GM19395 (cell line): ENCODE data around the gene EPN2.
"Not testable (repeated sequence)": the region's sequence is repeated elsewhere in the genome, so short reads cannot be mapped to it uniquely, and the experiment has no call there.

Experiments used
- ATAC-seq: cut with Tn5 transposase; IDR thresholded peaks from one replicate; pipeline ENCODE4 v1.9.1; 2021; ENCODE audit warnings: mild to moderate bottlenecking, moderate library complexity; ENCODE audit not compliant: unreplicated experiment

Gene EPN2

DNA sequence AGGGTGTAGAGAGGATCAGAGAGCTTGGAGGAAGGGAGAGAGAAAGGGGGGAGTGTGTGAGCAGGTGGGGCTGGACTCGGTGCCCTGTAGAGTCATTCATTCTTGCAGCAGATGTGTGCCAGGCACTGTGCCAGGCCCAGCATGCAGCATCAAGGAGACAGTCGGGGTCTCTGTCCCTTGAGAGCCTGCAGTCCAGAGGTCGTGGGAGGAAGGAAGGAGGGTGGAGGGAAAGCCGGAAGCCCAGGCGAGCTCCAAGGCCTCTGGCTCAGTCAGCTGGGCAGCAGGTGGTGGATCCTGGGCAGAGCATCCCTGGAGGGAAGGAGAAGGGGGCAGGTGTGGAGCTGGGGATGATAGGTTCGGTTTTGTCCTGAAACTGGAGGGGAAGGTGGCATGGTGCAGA is 27.5 kb downstream of the EPN2 start:
- no peak for ATAC-seq

DNA sequence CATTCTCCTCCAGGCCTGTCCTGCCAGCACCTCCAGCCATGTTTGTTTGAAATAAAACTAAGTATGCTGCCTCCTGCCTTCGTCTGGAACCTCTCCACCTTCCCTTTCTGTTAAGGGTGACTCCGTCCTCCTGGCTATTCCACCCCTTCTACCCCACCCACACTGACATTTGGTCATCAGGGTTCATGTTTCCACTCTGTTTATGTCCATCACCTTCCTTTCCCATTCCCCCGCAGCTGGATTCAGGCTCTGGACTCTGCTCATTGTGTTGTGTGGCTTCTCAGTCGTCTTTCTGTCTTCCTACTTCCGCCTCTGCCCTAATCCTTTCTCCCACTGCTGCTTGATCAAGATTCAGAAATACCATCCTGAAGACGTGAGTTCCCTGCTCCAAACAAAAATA is 28.6 kb downstream of the EPN2 start:
- no peak for ATAC-seq

DNA sequence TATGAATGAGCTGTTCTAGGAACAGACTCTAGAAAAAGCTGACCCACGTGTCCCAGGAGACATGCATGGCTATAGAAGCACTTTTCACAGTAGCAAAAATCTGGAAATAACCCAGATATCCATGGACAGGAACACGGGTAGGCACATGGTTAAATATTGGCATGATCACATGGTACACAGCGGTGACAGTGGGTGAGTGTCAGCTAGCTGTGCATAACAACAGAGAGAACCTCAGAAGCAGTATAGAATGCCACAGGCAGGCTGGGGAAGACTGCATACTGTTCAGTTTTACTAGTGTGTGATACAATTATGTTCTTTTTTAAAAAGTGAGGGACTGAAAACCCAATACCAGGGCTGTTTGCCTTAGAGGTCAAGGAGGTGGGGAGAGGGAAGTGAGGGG is 31.4 kb downstream of the EPN2 start:
- ATAC-seq: no peak

DNA sequence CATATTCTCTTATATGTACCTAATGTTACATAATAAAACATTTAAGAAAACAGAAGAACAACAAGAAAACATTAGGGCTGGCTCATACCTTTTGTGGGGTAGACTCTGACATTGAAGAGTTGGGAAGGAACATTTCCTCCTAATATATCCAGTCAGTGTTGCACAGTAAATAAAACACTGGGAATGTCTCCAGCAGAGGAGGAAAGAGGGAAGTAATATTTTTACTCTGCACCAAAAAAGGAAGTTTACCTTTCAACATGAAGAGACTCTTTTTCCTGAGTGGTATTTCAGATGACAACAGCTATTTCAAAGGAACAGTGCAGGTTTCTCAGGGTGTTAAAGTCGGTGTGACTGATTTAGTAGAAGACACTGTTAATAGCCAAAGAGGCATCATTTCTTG is 31.9 kb downstream of the EPN2 start:
- ATAC-seq: no peak

DNA sequence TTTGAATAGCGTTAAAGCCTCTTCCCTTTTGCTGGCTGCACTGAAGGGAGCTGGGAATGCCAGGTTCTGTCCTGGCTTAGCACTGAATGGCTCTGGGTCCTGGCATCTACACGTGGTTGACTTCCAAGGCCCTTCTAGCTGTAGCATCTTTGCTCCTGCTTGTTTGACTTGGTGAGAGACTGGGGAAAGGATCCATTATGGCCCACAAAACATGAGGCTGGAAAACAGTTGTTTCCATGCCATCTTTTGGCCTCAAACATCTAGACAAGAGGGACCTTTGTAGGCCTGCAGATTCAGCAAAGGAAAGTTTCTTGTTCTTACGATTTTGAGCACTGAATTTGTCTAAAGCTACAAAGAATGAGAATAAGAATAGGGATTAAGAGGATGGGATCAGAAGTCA is 32.5 kb downstream of the EPN2 start:
- ATAC-seq: no peak

DNA sequence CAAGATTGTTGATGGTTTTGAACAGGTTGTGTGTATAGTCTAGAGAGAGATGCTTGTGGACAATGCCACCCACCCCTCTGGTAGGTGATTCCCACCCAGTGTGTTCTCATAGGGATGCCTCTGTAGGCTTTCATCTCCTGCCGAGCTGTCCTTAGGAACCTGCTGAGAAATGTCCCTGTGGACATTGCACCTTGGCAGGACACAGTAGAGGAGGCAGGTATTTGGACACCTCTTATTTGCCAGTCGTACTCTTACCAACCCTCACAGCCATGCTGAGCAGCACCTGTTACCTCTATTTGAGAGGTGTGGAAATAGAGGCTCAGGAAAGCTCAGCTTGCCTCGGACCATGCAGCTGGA is 33.2 kb downstream of the EPN2 start:
- no peak for ATAC-seq

DNA sequence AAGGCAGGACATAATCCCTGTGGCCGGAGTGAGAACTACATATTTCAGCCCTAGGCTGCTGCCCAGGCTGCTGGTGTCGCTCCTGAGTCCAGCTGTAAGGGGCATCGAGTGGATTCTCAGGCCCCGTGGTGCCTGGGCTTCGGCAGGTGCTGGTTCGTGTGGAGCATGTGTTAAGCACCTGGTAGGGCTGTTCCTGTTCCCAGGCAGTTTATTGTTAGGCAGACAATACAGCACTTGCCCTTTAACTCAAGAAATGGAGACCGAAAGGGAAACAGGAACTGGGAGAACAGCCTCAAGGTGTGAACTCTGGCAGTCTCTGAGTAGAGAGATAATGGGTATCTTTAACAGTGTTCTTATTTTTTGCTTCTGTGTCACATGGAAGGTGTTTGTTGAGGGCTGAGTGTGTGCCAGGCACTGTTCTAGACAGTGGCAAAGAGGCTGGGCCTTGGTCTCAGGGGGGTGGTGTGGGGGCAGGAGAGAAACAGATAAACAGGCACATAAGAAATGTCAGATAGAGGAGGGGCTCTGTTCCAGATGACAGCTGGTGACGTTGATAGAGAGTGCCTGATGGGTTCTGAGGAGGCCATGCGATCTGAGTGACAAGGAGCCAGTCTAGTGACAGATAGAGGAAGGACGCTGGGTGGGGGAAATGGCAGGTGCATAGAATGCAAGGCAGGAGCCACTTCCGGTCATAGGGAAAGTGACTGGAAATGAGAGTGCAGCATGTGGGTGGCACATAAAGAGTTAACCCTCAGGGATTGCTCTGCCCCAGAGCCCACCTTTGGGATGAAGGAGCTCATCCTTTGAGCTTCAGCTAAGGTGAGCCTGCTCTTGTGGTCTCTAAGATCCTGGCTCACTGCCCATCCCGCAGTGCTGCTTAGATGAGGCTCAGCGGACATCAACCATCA is 33.8 kb downstream of the EPN2 start:
- ATAC-seq: peak; percentile 84

DNA sequence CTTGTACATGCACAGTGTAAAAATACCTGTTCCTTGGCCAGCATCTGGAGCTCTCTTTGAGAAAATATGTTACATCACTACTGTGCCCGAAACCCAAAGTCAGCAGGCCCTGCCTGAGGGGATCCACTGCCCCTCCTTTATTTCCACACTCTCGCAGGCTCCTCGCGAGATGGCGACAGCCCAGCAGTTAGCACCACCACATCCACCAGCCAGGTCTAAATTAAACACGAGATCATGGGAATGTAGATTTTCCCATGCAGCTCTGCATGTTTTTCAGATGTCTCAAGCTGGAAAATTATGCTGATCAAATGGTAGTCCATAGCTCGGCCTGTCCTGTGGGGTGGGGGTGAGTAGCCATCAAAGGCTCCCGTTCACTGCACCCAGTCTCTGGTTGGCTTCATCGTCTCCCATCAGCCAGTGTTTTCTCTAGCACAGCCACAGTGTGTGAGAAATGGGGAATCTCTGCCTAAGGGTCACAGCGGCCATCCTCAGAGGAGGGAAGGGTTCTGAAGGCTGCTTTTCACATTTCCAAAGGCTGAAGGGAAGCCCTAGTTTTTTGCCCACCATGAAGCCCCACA is 34.7 kb downstream of the EPN2 start:
- ATAC-seq: no peak

DNA sequence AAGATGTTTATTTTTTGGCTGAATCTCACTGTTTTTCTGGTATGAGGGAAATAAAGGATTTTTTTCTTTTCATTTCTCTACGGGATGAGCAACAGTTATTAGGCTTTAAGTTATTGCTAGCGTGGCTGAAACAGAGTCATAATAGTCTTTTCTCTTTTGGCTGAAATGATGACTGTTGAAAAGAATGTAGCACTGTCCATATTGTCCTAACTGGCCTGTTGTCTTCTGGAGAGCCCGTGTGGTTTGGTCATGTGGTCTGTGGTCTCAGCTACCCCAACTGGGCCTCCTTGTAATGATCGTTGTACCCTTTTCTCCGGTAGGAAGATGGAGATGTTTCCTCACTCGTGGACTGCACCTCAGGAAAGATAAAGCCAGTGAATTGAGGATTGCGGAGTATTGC is 36.6 kb downstream of the EPN2 start:
- no peak for ATAC-seq

DNA sequence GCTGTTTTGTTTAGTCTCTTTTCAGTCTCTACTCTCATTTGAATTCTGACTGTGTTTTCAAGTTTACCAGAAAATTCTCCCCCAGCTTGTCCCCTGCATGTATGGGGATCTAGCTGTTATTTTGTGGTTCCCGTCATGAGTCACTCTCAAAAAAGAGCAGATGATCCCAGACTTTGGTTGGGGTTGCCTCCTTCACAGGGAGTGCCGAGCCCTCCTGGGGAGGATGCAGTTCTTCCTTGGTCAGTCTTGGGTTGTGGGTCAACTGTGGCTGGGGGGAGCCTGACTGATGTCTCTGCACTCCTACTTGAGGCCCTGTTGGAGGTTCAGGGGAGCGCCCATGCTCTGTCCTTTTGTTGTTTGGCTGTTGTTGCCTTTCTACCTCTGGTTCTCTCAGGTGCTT is 37.7 kb downstream of the EPN2 start:
- no peak for ATAC-seq

DNA sequence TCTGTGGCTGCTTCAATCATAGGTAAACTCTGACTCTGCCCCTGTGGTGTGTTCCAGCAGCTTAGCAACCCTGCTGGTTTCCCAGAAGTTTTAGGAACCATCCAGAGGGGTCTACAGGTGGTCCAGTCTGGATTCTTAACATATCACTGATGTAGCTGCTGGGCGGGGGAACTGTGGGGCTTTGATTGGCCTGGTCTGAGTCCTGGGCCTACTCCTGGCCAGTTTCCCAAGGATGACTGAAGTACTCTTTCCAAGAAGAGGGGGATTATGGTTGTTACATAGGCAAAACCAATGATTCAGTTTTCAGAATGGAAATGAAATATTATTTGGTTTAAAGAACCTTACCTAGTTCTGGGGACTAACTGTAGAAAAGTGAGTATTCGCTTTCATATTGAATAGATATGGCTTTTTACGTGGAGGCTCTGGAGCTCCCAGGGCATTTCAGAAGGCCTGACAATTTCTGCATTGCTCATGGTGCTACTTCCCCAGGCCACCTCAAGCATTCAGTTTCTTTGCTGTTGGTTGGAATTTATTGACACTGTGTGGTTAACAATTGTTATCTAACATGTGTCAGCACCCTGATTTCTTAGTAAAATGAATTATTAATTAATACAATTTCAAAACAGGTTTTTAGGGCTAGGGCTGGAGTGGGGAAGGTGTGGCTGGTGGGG is 38.4 kb downstream of the EPN2 start:
- ATAC-seq: no peak

DNA sequence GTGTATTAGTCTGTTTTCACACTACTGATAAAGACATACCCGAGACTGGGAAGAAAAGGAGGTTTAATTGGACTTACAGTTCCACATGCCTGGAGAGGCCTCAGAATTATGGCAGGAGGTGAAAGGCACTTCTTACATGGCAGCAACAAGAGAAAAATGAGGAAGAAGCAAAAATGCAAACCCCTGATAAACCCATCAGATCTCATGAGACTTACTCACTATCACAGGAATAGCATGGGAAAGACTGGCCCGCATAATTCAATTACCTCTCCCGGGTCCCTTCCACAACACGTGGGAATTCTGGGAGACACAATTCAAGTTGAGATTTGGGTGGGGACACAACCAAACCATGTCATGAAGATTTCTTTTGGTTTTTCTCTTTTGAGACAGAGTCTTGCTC is 41.1 kb downstream of the EPN2 start:
- ATAC-seq: not testable (repeated sequence)

DNA sequence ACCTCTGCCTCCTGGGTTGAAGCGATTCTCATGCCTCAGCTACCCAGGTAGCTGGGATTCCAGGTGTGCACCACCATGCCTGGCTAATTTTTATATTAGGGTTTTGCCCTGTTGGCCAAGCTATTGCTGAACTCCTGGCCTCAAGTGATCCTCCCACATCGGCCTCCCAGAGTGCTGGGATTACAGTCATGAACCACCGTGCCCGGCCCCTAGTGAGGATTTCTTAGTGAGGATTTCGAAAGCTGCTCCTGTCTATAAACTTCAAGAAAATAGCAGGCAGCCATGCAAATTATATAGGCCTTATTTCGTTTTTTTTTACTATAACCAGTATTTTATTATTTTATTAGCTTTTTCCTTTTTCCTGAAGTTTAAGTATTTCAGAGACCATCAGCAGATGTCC is 41.6 kb downstream of the EPN2 start:
- ATAC-seq: no peak

DNA sequence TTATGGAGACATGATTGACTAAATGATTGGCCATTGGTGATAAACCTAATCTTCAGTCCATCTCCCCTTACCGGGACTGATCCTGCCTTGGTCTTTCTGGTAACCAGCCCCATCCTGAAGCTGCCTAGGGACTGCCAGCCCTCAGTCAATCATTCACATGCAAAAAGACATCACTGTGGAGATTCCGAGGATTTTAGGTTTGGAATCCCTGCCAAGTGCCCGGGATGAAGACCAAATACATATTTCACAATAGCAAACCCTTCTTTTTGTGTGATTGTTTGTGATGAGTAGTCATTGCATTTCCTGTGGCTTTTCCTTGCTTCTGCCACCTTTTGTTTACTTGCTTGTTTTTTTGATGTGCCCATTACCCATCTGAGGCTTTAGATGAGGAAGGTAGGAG is 44.0 kb downstream of the EPN2 start:
- no peak for ATAC-seq

DNA sequence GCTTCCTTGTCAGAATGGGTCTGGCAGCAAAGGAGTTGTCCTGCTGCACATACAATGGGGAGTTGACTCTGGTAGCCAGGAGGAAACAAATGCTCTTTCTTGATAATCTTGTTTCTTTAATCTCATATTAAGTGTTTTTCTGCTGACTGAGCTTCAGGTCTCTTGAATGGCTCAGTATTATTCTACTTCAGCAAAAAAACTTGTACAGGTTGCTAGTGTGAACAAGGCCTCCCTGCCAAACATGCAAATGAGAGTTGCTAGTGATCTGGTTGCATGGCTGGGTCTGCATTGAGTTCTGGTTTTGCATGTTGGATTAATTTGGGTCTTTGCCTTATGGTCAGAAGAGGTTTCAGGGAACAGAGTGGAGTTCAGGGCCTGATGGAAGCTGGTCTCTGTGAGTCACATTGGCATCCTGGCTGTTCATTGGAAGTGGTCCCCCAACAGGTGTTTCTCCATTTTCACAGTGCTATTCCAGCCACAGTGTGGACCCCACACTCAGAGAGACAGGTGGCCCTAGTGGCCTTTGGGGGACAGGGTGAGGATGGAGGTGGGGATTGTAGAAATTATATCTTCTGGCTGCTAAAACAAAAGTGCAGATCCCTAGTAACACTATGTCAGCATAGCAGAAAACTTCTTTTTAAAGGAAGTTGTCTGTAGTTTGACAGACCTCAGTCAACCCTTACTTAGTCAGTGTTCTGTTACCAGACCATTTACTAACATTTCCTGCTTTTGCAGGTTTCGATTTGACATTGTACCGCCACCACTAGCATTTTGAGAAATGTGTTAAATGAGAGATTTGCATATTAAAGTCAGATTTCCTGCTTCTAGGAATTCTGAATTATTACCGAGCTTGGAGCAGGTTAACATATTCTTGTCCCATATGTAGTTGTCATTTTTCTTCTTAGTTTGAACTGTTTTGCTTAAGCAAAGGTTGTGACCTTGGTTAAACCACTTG is 47.1 kb downstream of the EPN2 start:
- no peak for ATAC-seq

DNA sequence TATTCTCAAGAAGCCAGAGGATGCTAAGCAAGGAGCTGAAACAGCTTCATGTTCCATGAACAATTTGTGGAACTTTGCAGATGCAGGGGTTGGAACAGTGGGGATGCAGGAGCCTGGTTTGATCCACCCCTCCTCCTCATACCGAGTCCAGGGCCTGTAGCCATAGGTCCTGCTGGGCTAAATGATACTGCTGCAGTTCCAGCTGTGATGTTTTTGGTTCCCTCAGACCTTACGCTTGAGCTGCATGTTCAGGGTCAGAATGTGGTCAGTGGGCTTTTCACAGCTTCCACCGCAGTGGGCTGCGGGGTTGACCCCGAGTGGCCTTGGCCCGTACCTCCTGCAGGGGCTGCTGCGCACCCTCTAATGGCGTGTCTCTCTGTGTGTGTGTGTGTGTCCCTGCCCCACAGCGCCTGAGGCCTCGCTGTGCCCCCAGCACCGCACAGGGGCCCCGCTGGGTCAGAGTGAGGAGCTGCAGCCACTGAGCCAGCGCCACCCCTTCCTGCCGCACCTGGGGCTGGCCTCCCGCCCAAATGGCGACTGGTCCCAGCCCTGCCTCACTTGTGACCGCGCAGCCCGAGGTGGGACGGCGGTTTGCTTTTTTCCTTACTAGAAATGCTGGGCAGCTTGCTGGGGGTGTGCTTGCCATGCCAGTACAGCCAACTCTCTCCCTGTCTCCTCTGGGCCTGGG is 48.2 kb downstream of the EPN2 start:
- ATAC-seq: no peak

DNA sequence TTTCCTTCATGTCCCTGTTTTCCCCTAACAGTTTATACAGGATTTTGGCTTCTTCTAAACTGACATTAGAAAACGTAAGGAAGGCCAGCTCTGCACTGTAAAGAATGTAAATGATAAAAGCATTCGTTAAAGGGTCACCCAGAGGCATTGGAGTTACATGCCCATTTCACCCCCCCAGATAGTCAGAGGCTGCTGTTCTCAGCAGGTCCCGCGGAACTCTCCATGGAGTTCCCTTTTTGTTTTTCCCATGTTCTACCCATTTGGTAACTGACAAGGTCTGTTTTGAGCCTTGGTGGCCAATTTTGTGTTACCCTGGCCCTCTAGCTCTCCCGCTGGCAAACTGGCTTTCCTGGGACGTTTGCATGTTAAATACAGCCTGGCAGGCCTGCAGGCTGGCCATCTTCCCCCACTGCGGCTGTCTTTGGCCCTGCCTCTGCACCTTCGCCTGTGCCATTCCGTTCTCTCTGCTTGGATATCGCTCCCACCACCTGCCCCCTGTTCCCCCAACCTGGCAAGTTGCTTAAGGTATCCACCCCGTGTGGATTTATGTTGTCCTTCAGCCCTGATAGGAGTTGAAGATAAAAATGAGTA is 49.7 kb downstream of the EPN2 start:
- no peak for ATAC-seq

DNA sequence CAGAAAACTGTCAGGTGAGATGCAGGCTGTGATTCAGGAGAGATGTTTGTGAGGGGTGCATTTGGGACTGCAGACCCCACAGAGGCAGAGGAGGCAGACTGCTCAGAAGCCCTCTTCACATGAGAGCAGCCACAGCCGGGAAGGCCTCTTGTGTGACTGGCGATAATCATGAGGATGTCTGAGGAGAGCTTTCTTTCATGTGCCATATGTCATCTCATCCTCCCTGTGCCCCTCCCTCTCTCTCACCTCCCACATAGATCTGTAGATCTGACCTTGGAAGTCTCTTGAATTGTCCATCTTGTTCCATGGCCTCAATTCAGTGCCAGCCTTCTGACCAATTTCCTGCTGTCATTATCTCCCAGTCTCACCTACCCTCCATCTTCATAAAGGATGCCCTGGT is 50.5 kb downstream of the EPN2 start:
- no peak for ATAC-seq

DNA sequence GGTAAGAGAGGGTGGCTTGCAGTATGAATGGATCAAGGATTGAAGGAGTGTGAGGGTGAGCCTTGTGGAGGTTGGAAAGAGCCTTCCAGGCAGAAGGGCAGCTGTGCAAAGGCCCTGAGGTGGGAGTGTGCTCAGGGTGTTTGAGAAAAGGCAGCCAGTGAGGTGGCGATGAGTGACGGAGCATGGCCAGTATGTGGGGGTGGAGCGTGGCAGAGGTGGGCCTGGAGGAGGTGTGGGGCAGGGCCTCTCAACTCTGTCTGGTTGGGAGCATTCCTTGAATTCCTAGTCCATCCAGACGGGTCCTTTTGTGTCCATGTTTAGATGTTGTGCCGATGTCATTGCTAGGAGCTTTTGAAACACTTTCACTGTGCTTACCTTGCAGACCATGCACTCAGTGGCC is 51.3 kb downstream of the EPN2 start:
- no peak for ATAC-seq

DNA sequence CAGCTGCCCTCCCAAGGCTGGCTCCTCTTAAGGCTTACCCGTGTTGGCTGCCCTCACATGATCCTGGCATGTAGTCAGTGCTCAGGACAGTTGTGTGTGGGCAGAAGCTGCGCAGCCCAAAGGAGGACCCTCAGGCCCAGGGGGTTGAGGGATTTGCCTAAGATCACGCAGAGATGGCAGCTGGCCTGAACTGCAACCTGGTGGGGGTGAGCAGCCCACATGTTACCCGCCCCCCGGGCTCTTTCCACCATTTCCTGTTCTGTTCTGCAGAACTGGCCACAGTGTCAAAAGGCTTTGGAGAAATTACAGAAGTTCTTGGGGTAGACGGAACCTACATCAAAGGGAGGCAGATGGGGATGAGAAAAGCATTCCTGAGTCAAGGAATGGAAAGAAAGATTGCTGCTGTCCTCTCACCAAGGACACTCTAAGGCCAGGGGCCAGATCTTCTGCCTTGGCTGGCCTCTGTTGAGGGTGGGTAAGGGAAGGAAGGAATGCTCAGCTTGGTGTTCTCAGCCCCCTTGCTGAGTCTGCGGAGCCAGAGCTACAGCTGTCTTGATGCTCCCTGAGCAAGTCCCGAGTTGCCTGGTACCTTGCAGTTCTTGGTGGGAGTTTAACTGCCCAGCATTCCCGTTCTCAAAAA is 53.0 kb downstream of the EPN2 start:
- no peak for ATAC-seq
